ENCODE measurements around the gene ROMO1.

ROMO1 gene

GRCh38 chr20:35699127-35699956 lies at the start of gene ROMO1, which contains the start of gene NFS1:
Gene ROMO1 (plus strand): TSS chr20:35699405. CDS start chr20:35699633, 228 bp downstream.
Gene NFS1 (minus strand): TSS chr20:35699352. CDS start chr20:35699288, 64 bp downstream.
- DNase-seq (ENCODE audit: low read depth in 1 of 2, low spot score in 1 of 2), result peak; percentile 71 to 83

GRCh38 chr20:35650632-35651031 lies 48.6 kb upstream of the ROMO1 start:
- no peak for DNase-seq (ENCODE audit: low read depth in 1 of 2, low spot score in 1 of 2)

GRCh38 chr20:35651958-35652357 lies 47.2 kb upstream of the ROMO1 start:
- no peak for DNase-seq (ENCODE audit: low read depth in 1 of 2, low spot score in 1 of 2)

GRCh38 chr20:35652641-35653429 lies 46.4 kb upstream of the ROMO1 start:
- DNase-seq (ENCODE audit: low read depth in 1 of 2, low spot score in 1 of 2), result no peak

GRCh38 chr20:35653430-35653734 lies 45.8 kb upstream of the ROMO1 start:
- DNase-seq (ENCODE audit: low read depth in 1 of 2, low spot score in 1 of 2), result no peak

GRCh38 chr20:35653893-35654292 lies 45.3 kb upstream of the ROMO1 start:
- DNase-seq (ENCODE audit: low read depth in 1 of 2, low spot score in 1 of 2), result no peak

- no peak for DNase-seq (ENCODE audit: low read depth in 1 of 2, low spot score in 1 of 2)
Observed at GRCh38 chr20:35654415-35654814, 44.8 kb upstream of the ROMO1 start.

GRCh38 chr20:35657271-35657670 lies 41.9 kb upstream of the ROMO1 start:
- no peak for DNase-seq (ENCODE audit: low read depth in 1 of 2, low spot score in 1 of 2)

GRCh38 chr20:35660122-35660937 lies 38.9 kb upstream of the ROMO1 start:
- DNase-seq (ENCODE audit: low read depth in 1 of 2, low spot score in 1 of 2), result no peak

GRCh38 chr20:35661053-35661452 lies 38.2 kb upstream of the ROMO1 start:
- no peak for DNase-seq (ENCODE audit: low read depth in 1 of 2, low spot score in 1 of 2)

GRCh38 chr20:35661908-35662307 lies 37.3 kb upstream of the ROMO1 start:
- DNase-seq (ENCODE audit: low read depth in 1 of 2, low spot score in 1 of 2), result no peak

- no peak for DNase-seq (ENCODE audit: low read depth in 1 of 2, low spot score in 1 of 2)
Observed at GRCh38 chr20:35662551-35662950, 36.7 kb upstream of the ROMO1 start.

GRCh38 chr20:35663516-35664465 lies 35.4 kb upstream of the ROMO1 start:
- DNase-seq (ENCODE audit: low read depth in 1 of 2, low spot score in 1 of 2), result peak; percentile 34 to 37

- peak; percentile 86 to 90 for DNase-seq (ENCODE audit: low read depth in 1 of 2, low spot score in 1 of 2)
Observed at GRCh38 chr20:35664466-35665206, 34.6 kb upstream of the ROMO1 start, which contains the start of the genes CPNE1 and RBM12. Gene CPNE1 (minus strand): TSS chr20:35664900. CDS start chr20:35632923, 31,977 bp downstream. Gene RBM12 (minus strand): TSS chr20:35664900. CDS start chr20:35655322, 9,578 bp downstream.

- DNase-seq (ENCODE audit: low read depth in 1 of 2, low spot score in 1 of 2), result no peak
Observed at GRCh38 chr20:35665949-35666288, 33.3 kb upstream of the ROMO1 start.

GRCh38 chr20:35669221-35669620 lies 30.0 kb upstream of the ROMO1 start:
- DNase-seq (ENCODE audit: low read depth in 1 of 2, low spot score in 1 of 2), result no peak

- no peak for DNase-seq (ENCODE audit: low read depth in 1 of 2, low spot score in 1 of 2)
Observed at GRCh38 chr20:35669681-35670080, 29.5 kb upstream of the ROMO1 start.

GRCh38 chr20:35673884-35674283 lies 25.3 kb upstream of the ROMO1 start:
- no peak for DNase-seq (ENCODE audit: low read depth in 1 of 2, low spot score in 1 of 2)

GRCh38 chr20:35674921-35675320 lies 24.3 kb upstream of the ROMO1 start:
- DNase-seq (ENCODE audit: low read depth in 1 of 2, low spot score in 1 of 2), result no peak
